NCI-H69 (cell line): ENCODE measurements around the gene NUMA1.

Source experiments
- DNase-seq: peaks from one replicate; lab custom pipeline; 2025; lab: John Stamatoyannopoulos, UW

NUMA1 gene

DNA sequence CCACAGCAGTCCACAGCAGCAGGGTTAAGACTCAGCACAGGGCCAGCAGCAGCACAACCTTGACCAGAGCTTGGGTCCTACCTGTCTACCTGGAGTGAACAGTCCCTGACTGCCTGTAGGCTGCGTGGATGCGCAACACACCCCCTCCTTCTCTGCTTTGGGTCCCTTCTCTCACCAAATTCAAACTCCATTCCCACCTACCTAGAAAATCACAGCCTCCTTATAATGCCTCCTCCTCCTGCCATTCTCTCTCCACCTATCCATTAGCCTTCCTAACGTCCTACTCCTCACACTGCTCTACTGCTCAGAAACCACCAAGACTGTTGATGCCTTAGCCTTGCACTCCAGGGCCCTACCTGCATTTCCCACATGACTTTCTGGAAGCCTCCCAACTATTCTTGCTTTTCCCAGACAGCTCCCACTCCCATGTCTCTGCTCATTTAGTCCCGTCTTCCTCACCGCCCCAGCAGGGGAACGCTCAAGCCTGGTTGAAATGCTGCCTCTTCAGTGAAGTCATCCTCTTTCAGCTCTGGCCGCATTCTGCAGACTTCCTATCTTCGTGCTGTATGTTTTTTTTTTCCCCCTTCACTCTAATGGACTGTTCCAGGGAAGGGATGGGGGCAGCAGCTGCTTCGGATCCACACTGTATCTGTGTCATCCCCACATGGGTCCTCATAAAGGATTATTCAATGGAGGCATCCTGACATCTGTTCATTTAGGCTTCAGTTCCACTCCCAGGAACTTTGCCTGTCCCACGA lies 78.3 kb downstream of the NUMA1 start:
- no peak for DNase-seq

DNA sequence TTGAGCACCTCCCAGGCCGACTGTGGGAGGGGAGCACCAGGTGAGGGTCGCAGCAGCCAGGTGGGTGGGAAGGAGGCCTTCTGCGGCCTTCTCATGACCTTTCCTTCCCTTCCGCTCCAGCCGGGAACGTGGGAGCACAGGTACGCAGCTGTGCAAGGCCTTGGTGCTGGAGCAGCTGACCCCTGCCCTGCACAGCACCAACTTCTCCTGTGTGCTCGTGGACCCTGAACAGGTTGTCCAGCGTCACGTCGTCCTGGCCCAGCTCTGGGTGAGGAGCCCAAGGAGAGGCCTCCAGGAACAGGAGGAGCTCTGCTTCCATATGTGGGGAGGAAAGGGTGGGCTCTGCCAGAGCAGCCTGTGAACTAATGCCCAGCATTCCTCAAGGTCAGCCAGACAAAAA lies 79.1 kb downstream of the NUMA1 start:
- DNase-seq, result no peak

DNA sequence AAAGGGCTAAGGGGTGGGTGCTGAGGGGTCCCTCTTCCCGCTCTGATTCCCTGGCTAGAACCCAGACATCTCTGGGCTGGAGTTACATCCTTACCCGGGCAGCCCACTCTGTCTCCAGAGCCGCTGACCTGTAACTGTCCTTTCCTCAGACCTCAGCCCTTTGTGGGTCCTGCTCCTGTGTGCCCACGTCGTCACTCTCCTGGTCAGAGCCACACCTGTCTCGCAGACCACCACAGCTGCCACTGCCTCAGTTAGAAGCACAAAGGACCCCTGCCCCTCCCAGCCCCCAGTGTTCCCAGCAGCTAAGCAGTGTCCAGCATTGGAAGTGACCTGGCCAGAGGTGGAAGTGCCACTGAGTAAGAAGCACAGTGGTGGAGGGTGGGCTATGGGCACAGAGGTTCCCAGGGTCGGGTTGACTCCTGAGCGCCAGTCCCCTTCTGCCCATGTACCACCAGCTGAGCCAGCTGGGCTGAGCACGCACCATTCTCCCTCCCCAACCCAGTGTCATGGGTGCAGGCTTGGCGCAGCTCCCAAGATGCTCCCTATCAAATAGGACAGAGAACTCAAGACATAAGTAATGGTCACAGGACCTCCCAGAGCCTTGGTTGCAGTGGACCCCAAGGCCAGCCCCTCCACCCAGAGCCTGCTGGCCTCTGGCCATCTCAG lies 80.0 kb downstream of the NUMA1 start:
- DNase-seq, result no peak

DNA sequence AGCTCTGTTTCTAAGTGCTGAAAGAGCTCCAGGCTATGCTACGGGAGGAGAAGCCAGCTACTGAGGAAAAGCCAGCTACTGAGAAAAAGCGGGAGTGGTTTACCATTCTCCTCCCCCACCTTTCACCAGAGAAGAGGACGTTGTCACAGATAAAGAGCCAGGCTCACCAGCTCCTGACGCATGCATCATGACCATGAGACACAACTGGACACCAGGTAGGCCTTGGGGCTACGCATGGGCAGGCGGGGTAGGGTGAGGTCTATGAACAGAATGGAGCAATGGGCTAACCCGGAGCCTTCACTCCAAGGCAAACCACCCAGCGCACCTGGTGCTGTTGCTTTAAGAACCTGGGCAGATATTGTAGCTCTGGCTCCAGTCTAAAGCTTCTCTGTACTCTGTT lies 80.5 kb downstream of the NUMA1 start:
- DNase-seq, result no peak

DNA sequence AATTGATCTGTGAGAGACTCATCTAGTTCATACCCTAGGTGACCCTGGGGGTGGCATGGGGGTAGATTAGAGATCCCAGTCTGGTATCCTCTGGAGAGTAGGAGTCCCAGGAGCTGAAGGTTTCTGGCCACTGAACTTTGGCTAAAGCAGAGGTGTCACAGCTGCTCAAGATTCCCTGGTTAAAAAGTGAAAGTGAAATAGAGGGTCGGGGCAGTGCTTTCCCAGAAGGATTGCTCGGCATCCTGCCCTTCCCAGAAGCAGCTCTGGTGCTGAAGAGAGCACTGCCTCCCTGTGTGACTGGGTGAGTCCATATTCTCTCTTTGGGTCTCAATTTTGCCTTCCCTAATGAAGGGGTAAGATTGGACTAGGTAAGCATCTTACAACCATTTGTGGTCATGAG lies 81.0 kb downstream of the NUMA1 start:
- no peak for DNase-seq

DNA sequence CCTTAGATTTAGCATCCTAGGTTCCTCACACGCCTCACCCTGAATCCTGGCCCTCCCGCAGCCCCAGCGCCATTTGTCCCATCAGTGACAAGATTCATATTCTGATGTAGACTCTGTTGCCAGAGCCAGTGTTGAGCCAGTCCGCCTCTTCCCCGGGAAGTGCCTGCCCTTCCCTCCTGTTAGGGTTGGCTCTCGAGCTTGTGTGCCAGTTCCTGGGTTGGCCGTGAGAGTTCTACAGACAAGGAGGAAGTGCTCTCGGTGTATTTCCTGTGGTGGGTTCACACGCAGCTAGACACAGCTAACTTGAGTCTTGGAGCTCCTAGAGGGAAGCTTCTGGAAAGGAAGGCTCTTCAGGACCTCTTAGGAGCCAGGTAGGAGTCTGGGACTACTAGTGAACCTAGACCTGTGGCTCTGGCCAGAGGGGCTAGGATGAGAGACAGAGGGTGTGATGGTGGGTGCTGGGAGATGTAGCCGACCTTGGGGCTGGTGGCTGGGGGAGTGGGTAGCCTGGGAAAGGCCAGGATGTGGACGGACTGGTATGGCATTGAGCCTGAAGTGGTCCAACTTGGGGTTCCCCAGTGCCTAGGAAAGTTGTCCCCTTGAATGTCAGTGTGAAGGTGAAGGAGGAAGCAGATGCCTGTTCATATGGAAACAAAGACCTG lies 81.6 kb downstream of the NUMA1 start, which contains the start of gene IL18BP:
Gene IL18BP (plus strand): TSS at position 261 of the 662 bp plus-strand sequence. CDS start 1,076 bp downstream, outside the sequence.
- no peak for DNase-seq

DNA sequence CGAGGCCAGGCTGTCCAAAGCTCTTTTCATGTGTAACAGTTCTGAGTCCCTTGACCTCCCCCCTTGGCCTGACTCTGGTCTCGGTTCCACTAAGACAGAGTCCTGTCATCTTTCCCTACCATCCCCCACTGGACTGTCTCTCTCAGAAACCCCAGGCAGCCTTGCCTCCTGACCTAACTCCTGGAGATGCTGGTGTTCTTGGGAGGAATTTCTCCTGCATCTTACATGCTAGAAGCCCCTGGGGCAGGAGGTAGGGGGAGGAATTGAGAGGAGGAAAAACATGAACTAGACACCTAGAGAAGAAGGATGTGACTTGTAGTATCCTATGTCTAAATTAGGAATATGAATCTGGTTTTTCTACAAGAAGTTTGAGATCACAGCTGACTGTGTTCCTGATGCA lies 82.3 kb downstream of the NUMA1 start:
- DNase-seq, result no peak

DNA sequence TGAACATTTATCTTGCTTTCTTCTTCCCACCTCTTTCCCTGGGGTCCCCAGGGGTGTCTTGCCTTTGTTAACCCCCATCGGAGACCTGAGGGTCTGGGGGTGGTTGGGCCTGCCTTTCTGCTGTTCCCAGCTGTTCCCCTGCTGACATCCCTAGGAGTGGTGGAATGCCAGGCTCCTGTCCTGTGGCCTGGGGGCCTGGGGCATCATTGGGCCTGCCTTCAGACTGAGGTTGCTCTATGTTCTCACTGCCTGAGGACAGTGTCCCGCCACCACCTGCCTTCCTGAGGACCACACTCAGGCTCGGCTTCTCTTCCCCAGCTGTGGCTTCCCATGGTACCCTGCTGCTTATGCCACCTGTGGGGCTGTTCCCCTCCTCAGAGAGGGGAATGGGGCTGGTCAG lies 82.7 kb downstream of the NUMA1 start:
- no peak for DNase-seq

DNA sequence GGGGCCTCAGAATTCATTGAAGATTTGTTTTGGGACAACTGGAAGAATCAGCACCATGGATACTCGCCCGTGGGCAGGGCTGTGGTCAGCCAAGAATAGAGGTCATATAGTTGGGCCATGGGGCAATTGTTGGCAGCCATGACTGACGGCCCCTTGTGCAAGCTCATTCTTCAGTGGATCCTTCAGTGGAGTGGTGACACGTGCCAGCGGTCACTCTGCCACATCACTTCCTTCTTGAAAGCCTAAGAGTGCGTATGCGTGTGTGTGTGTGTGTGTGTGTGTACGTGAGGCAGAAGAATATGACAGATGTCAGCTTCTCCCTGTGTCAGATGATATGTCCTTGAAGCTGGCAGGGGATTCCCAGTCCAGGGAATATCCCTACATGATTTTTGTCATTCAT lies 83.4 kb downstream of the NUMA1 start:
- no peak for DNase-seq

DNA sequence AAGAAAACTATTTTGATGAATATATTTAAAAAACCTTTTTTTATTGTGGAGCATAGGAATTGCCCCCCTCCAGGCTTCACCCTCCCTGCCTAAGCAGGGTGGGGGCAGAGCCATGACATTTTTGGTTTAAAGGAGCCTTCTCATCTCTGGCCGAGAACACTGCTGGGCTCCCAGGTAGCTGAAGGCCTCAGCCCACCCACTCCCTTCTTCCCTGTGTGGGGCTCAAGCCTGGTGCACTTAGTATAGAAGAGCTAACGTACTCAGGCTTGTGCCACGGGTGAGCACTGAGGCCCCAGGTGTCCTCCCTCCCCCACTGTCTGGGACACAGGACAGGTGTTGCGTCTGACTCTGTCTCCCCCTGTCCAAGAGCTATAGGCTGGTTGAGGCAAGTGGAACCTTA lies 83.8 kb downstream of the NUMA1 start:
- no peak for DNase-seq

DNA sequence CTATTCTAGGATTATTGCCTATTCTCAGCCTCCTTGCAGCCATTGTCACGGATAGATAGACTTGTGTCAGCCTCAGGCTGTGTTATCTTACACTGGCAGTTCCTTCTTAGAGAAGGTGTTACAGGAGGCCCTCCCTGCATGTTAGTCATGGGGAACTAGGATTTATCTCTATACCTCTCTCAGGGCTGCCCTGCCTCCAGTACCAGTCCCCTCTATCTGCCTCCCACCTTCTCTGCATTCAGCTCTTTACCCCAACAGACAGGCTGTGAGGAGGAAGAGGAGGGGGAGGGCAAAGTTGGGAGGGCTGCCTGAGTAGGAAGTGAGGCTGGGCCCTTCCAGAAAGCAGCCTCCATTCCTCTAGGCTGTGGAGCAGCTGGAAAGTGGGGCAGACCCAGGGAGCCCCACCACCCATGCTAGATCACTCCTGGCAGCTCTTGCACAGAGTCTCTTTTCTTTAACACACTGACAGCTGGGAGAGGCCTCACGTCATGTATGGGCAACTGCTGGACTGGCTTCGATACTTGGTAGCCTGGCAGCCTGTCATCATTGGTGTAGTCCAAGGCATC lies 84.5 kb downstream of the NUMA1 start:
- DNase-seq, result no peak

DNA sequence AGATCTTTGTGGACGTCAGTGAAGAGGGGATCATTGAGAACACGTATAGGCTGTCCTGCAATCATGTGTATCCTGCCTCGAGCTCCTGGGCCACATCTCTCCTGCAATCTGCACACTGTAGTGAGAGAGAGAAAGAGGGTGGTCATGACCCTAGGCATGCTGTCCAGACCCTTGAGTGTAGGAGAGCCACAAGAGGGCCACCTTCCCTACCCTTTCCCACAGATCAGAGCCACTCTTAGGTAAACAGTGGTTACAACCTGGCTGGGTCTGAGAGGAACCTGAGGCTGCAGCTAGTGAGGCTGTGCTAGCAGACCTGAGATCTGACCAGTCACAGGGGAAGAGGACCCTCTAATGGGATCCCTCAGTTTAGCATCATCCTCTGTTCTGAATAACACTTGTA lies 85.6 kb downstream of the NUMA1 start:
- DNase-seq, result no peak

DNA sequence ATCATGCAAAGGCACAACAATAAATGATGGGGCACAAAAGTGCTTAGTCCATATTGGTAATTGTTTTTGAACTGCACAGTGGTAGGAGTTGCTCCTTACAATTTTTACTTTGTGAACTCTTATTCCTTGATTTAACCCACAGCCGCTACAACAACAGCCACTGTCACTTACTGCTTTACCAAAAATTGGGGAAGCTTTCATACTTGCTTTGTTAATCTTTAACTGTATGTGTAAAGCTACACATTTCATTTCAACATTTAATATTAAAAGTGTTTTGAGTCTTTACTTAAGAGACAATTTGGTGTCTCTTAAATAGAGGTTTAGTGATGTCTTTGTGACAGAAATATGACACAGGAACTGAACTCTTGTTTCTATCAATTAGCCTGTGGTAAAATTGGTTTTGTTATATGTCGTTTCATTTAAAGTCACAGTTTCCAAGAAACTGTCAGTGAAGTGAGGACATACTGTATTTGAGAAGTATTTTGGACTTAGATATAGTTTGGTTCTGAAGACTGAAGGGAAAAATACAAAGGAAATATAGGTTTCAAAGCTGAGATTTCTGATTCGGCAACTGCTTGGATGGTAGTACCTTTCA lies 88.1 kb downstream of the NUMA1 start:
- DNase-seq, result no peak

DNA sequence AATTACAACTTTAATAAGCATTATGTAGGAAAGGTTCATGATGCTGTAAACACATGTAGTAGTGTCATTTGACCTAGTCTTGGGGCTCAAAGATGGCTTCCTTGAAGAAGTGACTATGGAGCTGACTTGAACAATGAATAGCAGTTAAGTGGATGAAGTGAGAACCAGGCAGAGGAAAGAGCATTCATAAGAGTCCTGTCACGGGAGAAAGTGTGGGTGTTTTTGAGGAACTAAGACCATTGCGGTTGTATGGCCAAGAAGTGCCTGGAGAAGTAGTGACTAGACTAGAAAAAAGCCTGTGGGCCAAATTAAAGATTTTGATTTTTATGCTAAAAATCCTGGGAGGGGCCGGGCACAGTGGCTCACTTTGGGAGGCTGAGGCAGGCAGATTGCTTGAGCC lies 88.8 kb downstream of the NUMA1 start:
- no peak for DNase-seq

DNA sequence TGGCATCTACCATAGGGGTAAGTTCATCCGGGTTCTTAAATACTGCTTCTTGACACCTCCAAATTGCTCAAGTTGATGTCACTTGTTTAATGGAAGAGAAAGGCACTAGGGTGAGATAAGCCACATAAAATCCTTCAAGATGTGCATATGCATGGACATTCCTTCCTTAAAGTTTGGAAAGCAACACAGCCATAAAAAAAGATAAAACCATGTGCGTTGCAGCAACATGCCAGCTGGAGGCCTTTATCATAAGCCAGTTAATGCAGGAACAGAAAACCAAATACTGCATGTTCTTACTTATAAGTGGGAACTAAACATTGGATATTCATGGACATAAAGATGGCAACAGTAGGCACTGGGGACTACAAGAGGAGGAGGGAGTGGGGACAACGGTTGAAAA lies 89.6 kb downstream of the NUMA1 start:
- no peak for DNase-seq

DNA sequence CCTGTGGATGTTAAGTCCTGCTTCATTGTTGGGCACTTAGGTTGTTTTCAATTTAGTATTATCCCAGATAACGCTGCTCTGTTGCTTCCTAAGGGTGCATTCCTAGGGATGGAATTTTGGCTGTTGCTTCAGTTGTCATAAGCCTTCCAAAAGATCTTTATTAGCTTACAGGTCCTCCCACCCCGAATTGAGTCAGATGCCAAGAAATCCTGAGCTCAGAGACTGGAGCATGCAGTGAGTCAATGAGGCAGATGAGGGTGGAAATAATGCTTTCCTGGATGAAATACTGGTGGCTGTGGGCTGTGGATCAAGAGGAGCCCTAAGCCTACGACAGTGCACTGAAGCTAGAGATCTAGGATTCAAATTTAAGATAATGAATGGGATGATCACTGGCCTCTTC lies 92.3 kb downstream of the NUMA1 start:
- no peak for DNase-seq

DNA sequence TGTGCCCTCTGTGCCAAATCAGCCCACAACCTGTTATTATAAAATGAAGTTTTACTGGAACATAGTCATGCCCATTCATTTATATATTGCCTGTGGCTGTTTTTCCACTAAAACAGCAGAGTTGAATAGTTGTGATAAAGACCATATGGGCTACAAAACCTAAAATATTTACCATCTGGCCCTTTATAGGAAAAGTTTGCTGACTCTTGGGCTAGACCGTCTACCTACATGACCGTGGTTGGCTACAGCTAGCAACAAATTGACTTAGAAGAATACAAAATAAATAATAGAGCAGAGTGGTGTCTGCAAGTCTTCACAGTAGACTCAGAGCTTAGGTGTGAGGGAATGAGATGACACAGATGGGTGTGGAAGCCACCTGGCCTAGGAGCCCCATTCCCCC lies 92.8 kb downstream of the NUMA1 start:
- DNase-seq, result peak; percentile 75

DNA sequence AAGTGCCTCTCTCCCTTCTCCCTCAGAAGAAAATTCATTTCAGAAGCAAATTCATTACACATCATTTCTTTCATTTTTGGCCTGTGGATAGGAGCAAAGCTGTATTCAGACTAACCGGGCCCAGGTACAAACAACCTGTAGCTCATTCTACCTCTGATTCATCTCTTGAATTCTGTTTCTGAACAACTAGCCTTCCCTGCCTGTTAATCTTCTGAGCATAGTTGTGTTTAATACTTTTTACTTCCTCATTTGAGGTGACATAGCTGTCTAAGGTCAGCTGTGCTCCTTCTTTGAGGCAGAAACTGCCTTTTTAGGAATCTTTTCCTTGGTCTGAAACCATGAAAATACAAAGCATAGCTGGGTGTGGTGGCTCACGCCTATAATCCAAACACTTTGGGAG lies 94.2 kb downstream of the NUMA1 start:
- DNase-seq, result no peak

DNA sequence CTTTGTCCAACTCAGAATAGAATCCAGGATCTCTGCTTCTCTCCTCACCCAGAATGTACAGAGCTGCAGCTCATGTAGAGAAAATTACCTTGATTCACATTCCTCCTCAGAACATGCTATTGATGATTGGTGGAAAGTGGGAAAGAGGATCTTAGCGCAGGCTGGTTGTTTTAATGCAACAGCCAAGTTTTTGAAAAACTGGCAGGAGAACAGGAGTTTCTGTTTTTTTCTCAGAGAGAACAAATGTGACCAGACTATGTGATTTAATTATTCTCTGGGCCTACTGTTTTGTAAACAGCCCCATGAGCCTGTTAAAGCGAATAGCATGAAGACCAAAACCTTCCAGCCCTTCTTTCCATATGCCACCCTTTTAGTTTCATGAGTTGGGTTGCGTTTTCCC lies 100.7 kb downstream of the NUMA1 start:
- DNase-seq, result no peak

DNA sequence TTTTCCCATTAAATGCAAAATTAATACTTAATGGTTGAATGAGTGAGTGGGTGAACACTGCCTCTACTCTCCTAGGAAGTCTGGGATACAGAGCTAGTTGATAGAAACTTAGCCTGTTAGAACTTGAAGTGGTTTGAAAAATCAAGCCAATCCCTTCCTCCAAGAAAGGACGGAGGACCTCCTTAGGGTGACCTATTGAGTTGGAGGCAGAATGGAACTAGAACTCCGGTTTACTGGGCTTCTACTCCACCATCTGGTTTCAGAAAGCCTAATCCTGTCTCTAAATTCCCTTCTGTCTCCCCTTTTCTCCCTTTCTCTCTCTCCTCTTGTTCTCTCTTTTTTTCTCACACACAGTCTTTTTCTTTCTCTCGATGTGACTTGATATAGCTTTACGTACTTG lies 101.2 kb downstream of the NUMA1 start:
- DNase-seq, result no peak

DNA sequence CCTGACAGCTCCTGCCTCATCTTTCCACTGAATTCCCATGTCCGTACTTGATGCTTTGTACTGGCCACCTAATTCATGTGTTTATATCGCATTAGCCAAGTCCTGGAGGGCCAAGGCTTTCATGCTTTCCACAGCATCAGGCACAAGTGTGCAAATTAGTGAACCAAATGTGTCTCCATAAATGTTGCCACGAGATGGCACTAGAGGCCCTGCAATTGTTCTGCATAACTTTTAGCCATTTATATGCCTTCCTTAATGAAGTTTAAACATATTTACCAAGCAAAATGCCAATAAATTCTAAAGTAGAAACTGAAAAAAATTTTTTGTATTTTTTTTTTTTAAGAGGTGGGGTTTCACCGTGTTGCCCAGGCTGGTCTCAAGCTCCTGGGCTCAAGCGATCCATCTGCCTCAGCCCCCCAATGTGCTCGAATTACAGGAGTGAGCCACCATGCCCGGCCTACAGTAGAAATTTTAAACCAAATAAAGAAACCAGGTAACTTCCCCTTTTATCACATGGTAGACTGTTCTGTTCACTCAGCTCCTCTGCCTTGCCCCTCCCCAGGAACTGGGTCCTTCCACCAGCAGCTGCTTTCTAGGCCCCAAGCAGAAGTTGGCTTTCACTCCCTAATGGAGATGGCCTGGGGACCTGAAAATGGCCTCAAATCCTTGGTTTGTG lies 102.5 kb downstream of the NUMA1 start:
- peak; percentile 55 for DNase-seq

DNA sequence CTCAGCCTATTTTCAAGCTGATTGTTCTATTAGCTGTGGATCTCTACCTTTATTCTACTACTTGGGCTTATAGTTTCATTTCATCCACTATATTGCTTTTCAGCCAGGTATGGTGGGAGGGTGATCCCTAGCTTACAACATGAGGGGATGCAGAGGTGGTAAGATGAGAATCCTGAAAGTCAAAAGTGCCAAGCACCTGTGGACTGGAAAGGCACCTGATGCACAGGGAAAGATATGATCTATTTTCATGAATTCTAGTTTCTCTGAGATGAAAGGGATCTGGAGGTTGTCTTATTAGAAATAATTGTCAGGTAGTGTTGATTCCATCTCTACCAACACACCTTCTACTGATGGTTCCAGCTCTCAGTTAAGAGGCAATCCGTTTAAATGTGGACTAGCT lies 103.3 kb downstream of the NUMA1 start:
- no peak for DNase-seq
